ENCODE measurements around the gene BICDL2.

DNA sequence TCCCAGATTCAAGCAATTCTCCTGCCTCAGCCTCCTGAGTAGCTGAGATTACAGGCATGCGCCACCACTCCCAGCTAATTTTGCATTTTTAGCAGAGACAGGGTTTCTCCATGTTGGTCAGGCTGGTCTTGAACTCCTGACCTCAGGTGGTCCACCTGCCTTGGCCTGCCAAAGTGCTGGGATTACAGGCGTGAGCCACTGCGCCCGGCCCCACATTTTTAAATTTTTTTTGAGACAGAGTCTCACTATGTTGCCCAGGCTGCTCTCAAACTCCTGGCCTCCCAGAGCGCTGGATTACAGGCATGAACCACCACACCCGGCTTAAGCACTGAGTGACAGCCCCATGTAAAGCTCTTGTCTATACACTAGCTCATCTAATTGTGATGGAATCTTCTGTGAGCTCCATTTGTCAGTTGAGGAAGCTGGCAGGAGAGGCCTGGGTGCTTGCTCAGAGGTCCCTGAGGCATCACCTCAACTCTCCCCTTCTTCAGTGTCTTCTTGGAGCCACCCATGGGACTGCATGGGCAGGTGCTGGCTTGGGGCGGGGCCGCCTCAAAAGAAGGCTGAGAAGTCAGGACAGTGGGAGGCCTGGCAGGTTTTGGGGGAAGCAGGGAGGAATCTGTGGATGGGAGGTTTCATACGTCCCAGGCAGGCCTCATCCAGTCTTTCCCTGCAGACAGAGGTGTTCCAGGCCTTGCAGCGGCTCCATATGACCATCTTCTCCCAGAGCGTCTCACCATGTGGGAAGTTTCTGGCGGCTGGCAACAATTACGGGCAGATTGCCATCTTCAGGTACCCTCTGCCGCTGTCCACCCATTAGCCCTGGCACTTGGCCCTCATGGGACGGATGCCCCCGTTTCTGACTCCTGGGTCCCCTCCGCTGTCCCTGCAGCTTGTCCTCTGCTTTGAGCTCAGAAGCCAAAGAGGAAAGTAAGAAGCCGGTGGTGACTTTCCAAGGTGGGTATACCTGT is 11.4 kb downstream of the BICDL2 start:
- TF ChIP-seq, protein P1, sequence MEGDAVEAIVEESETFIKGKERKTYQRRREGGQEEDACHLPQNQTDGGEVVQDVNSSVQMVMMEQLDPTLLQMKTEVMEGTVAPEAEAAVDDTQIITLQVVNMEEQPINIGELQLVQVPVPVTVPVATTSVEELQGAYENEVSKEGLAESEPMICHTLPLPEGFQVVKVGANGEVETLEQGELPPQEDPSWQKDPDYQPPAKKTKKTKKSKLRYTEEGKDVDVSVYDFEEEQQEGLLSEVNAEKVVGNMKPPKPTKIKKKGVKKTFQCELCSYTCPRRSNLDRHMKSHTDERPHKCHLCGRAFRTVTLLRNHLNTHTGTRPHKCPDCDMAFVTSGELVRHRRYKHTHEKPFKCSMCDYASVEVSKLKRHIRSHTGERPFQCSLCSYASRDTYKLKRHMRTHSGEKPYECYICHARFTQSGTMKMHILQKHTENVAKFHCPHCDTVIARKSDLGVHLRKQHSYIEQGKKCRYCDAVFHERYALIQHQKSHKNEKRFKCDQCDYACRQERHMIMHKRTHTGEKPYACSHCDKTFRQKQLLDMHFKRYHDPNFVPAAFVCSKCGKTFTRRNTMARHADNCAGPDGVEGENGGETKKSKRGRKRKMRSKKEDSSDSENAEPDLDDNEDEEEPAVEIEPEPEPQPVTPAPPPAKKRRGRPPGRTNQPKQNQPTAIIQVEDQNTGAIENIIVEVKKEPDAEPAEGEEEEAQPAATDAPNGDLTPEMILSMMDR (conservative IDR thresholded peaks at IDR 0.05): no peak
- no peak for TF ChIP-seq ZFX (IDR thresholded peaks at IDR 0.05)

Measured in C4-2B (cell line).